HL-60 (cell line): ENCODE measurements around the gene RPS6KL1.

Experiments used
- POLR2AphosphoS5 ChIP-seq: IDR thresholded peaks from 2 replicates; pipeline ENCODE4 v1.6.1; 2012; ENCODE audit warnings: low read depth
- TF ChIP-seq, protein P1 (sequence below): IDR thresholded peaks from one replicate; pipeline ENCODE4 v1.5.1; 2011; ENCODE audit warnings: low read length, control low read depth, inconsistent platforms; ENCODE audit not compliant: insufficient read depth
- TF ChIP-seq, protein P2 (sequence below): IDR thresholded peaks from 2 replicates; pipeline ENCODE4 v1.6.1; 2012; ENCODE audit warnings: low read depth; ENCODE audit not compliant: insufficient replicate concordance

DNA sequence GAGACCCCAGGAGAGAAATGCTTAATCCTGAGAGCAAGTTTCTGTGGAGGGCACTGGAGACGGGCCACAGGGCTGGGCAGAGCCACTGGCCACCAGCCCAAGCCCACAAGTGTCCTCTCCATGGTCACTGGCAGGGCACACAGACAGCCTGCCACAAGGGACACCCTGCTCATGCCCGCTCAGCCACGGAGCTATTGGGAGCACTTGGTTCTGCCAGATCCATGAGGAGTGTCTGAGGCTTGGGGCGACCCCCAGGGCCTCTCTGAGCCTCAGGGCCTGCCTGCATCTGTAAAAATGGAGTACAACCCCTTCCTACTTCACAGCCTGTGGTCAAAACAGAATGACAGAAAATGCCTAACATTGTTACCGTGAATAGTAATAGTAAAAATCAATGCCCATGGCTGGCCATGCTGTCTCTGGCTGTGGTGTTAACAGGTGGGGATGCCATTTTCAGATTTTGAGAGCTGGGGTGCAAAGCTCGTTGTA lies 29.2 kb upstream of the RPS6KL1 start:
- TF ChIP-seq, protein P1, sequence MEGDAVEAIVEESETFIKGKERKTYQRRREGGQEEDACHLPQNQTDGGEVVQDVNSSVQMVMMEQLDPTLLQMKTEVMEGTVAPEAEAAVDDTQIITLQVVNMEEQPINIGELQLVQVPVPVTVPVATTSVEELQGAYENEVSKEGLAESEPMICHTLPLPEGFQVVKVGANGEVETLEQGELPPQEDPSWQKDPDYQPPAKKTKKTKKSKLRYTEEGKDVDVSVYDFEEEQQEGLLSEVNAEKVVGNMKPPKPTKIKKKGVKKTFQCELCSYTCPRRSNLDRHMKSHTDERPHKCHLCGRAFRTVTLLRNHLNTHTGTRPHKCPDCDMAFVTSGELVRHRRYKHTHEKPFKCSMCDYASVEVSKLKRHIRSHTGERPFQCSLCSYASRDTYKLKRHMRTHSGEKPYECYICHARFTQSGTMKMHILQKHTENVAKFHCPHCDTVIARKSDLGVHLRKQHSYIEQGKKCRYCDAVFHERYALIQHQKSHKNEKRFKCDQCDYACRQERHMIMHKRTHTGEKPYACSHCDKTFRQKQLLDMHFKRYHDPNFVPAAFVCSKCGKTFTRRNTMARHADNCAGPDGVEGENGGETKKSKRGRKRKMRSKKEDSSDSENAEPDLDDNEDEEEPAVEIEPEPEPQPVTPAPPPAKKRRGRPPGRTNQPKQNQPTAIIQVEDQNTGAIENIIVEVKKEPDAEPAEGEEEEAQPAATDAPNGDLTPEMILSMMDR: no peak
- TF ChIP-seq POLR2AphosphoS5: no peak
- TF ChIP-seq, protein P2, sequence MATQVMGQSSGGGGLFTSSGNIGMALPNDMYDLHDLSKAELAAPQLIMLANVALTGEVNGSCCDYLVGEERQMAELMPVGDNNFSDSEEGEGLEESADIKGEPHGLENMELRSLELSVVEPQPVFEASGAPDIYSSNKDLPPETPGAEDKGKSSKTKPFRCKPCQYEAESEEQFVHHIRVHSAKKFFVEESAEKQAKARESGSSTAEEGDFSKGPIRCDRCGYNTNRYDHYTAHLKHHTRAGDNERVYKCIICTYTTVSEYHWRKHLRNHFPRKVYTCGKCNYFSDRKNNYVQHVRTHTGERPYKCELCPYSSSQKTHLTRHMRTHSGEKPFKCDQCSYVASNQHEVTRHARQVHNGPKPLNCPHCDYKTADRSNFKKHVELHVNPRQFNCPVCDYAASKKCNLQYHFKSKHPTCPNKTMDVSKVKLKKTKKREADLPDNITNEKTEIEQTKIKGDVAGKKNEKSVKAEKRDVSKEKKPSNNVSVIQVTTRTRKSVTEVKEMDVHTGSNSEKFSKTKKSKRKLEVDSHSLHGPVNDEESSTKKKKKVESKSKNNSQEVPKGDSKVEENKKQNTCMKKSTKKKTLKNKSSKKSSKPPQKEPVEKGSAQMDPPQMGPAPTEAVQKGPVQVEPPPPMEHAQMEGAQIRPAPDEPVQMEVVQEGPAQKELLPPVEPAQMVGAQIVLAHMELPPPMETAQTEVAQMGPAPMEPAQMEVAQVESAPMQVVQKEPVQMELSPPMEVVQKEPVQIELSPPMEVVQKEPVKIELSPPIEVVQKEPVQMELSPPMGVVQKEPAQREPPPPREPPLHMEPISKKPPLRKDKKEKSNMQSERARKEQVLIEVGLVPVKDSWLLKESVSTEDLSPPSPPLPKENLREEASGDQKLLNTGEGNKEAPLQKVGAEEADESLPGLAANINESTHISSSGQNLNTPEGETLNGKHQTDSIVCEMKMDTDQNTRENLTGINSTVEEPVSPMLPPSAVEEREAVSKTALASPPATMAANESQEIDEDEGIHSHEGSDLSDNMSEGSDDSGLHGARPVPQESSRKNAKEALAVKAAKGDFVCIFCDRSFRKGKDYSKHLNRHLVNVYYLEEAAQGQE: no peak
